Measurements from ENCODE around the gene TRAF7.
"Not testable (repeated sequence)": the region's sequence is repeated elsewhere in the genome, so short reads cannot be mapped to it uniquely, and the experiment has no call there.

The TRAF7 gene

DNA sequence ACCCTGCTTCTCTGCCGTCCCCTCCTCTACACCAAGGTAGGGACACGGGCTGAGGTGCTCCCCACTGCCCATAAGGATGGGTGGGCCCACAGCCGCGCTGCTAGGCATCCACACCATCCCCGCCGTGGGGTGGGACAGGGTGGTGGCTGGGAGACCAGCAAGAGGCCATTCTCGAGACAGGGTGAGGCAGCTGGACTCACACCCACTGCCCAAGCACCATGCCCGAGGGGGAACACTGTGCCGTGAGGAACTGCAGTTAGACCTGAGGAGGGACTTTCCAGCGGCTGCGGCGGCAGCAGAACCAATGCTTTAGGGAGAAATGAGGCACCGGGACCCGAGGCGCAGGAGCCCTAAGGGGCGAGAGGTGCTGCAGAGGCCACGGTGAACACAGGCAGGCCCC, 33.2 kb upstream of the TRAF7 start:
- no peak for DNase-seq (ENCODE audit: low spot score)

DNA sequence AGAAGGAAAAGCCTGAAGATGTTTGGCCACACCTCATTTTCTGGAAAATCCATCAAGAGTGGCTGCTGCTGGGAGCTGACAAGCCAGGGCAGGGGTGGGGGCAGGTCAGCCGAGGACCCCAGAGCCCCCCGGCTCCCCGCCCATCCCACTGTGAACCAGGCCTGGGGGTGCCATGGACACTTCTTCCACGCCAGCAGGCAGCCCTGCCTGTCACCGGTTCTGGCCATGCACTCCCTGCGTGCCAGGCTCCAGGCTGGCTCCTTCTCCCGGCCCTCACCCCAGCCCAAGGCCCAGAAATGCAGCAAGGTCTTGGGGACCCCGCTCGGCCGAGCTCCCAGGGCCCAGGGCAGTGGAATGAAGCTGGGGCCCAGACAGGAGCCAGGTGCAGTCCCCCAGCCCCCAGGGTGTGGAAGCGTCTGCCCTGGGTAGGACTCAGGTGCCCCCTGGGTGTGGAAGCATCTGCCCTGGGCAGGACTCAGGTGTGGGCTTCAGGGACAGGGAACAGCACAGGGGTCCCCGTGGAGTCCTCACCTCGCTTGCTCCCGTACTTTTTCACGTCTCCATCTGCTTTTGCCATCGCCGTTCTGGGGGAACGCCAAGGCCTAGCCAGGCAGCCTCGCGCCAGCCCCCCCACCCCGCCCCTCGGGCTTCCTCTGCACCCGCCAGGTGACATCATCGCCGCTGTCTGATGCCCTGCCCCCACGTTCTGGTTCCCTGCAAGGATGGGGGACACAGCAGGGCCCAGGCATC, 32.5 kb upstream of the TRAF7 start:
- DNase-seq (ENCODE audit: low spot score), result not testable (repeated sequence)

- not testable (repeated sequence) for DNase-seq (ENCODE audit: low spot score)
These were observed 31.7 kb upstream of the TRAF7 start for GRCh38 chr16:2123706-2124376.

GRCh38 chr16:2124377-2124693, 31.2 kb upstream of the TRAF7 start:
- DNase-seq (ENCODE audit: low spot score), result not testable (repeated sequence)

GRCh38 chr16:2124694-2125444, 30.7 kb upstream of the TRAF7 start:
- DNase-seq (ENCODE audit: low spot score), result not testable (repeated sequence)

GRCh38 chr16:2125609-2126008, 30.0 kb upstream of the TRAF7 start:
- DNase-seq (ENCODE audit: low spot score), result not testable (repeated sequence)

- DNase-seq (ENCODE audit: low spot score), result not testable (repeated sequence)
These were observed 29.3 kb upstream of the TRAF7 start for GRCh38 chr16:2126161-2126743.

- not testable (repeated sequence) for DNase-seq (ENCODE audit: low spot score)
These were observed 28.5 kb upstream of the TRAF7 start for GRCh38 chr16:2126928-2127556.

- not testable (repeated sequence) for DNase-seq (ENCODE audit: low spot score)
These were observed 27.8 kb upstream of the TRAF7 start for GRCh38 chr16:2127630-2128280.

GRCh38 chr16:2129251-2129650, 26.3 kb upstream of the TRAF7 start:
- DNase-seq (ENCODE audit: low spot score), result not testable (repeated sequence)

DNA sequence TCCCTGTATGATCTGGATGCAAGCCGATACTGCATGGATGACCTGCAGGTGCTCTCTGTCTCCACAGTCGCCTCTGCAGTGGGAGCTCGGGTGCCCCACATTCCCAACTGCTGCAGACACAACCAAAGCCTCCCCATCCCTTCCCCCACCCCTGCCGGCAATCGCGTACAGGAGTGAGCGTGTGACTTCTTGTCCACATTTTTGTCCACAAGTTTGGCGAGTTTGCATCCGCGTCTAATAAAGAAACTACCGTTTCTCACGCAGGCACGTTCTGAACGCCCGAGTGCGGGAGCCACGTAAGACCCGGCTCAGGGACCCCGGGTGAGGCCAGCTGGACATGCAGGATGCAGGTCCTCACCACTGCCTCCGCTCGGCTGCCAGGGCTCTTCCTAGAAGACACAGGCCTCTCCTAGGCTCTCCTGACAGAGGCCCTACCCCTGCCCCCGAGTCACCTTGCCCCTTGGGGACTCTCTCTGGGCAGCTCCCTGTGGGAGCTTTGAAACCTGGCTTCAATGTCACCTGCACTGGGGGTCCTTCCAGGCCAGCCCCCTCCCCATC, 25.6 kb upstream of the TRAF7 start:
- DNase-seq (ENCODE audit: low spot score), result not testable (repeated sequence)

DNA sequence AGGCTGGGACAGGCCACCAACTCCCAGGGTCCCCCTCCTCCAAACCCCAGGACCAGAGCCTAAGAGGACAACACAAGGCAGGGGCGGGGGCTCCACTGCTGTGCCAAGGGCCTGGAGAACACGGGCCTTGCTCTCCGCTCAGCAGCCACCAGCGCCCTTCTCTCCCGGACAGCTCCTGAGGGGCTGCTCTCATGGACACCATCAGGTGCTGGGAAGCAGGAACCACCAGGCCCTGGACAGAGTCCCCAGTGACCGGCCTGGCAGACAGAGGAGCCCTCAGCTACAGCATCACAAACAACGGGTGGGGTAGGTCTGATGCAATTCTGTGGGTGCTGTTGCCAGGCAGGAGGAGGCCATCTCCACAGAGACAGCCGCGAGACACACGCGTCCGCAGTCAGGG, 21.8 kb upstream of the TRAF7 start:
- DNase-seq (ENCODE audit: low spot score), result not testable (repeated sequence)

DNA sequence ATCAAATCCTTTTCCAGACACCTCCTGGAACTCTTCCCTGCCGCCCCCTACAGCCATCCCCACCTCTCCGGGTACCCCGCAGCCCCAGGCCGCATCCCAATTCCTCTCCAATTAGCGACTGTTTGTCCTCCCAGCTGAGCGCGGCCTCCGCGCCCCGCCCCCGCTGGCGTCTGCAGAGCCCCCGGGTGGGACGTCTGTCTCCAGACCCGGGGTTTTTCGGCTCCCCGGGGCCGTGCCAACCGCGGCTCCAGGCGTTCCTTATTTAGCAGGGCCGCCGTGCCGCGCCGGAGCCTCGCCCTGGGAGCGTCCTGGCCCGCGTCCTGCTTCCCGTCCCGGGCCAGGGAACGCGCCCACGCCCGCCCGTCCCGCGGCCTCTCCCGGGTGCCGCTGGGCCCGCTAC, 20.5 kb upstream of the TRAF7 start:
- not testable (repeated sequence) for DNase-seq (ENCODE audit: low spot score)

DNA sequence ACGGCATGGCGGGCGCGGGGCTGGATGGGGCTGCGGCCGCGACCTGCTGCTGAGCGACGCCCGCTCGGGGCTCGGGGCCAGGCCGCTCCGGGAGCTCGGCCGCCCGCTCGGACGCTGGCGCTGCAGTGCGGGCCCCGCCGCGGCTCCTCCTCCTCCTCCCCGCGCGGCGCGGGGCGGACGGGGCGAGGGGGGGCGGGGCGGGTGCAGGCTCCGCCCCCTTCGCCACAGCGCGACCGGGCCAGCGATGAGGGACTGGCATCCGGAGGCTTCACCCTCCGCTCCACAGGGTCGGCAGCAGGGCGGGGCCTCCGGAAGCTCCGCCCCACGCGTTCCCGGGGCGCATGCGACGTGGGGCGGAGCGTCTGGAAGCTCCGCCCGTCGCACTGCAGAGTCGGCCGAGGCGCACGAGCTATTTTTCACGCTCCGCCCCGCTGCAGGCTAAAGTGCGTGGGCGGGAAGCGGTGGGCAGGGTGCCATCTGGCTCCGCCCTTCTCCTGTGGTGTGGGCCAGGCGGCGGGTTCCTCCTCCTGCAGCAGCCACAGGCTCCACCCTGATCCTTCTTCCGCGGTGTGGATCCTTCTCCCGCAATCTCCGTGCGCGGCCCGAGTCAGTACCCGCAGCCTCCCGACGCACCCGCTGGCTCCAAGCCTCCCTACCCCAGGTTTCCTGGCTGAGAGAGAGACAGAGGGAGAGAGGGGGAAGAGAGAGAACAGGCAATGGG, 19.7 kb upstream of the TRAF7 start, which contains the start of gene PKD1:
TSS of gene PKD1 (minus strand) at position 129 of the 721 bp plus-strand sequence. CDS start 209 bp downstream, outside the sequence.
- peak; percentile 68 for DNase-seq (ENCODE audit: low spot score)

DNA sequence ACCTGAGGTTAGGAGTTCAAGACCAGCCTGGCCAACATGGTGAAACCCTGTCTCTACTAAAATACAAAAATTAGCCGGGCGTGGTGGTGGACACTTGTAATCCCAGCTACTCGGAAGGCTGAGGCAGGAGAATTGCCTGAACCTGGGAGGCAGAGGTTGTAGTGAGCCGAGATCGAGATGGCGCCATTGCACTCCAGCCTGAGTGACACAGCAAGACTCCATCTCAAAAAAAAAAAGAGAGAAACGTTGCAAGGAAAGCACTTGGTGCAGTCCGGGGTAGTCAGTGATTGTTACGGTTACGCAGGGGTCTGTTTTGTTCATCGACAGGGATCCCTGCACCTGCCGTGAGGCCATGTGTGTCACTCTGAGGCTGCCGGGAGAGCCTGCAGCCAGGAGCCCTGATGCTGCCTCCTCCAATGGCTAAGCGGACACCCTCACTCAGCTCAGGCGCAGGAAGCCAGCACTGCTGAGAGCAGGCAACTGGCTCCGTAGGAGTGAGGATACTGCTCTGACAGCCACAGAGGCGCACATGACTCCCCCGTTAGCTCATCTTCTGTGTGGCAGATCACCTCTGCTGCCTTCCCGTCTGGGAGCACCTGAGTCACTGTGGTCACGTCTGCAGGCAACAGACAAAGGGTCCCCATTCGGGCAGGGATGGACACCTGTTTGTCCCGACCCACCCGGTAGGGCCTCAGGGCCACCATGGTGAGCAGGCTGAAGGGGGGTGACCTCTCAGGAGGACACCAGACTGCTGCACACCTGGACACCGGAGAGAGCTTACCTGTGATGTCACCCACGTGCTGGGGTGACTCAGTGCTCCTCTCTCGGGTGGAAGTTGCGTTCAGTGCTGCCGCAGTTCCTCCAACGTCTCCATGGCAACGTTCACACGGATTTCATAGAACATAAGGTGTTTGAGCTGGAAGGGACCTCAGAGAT, 12.4 kb upstream of the TRAF7 start:
- no peak for DNase-seq (ENCODE audit: low spot score)

GRCh38 chr16:2143878-2144485, 11.6 kb upstream of the TRAF7 start:
- DNase-seq (ENCODE audit: low spot score), result no peak

GRCh38 chr16:2145843-2146242, 9.7 kb upstream of the TRAF7 start:
- DNase-seq (ENCODE audit: low spot score), result no peak

DNA sequence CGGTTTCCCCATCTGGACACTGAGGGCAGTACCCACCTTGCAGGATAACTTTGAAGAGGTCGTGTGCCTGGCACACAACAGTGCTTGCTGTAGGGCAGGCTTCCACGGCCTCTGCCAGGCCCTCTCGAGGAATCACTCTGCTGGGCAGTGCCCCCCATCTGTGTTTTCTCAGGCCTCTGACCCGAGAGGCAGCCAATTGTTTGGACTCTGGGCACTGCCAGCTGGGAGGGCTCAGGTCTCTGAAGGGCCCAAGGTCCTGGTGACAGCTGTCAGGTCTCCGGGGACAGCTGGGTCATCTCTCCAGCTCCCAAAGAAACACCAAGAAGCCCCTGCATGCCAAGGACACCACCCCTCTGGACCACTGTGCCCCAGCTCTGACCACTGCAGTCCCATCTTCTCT, 8.2 kb upstream of the TRAF7 start:
- DNase-seq (ENCODE audit: low spot score), result no peak
